Measurements from ENCODE around the gene KCNJ16.

DNA sequence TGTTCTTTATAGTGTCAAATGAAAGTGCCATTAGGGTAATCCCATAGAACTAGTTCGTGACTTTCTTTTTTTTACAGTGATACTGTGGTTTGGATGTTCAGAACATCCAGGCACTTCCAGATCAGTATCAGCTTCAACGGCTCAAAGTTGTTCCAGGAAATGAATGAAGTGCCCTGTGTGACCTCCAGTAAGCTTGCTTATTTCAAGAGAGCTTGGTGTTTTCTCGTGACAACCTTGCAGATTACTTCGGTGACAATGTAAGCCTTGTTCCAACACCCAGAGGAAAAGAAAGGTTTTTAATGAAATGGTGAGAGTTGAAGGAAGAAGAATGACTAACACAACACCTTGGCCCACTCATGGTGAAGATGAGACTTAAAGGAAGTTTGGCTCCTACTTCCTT lies 16.0 kb upstream of the KCNJ16 start:
- no peak for TF ChIP-seq POLR2A (IDR thresholded peaks at IDR 0.05)
- TF ChIP-seq, protein P1, sequence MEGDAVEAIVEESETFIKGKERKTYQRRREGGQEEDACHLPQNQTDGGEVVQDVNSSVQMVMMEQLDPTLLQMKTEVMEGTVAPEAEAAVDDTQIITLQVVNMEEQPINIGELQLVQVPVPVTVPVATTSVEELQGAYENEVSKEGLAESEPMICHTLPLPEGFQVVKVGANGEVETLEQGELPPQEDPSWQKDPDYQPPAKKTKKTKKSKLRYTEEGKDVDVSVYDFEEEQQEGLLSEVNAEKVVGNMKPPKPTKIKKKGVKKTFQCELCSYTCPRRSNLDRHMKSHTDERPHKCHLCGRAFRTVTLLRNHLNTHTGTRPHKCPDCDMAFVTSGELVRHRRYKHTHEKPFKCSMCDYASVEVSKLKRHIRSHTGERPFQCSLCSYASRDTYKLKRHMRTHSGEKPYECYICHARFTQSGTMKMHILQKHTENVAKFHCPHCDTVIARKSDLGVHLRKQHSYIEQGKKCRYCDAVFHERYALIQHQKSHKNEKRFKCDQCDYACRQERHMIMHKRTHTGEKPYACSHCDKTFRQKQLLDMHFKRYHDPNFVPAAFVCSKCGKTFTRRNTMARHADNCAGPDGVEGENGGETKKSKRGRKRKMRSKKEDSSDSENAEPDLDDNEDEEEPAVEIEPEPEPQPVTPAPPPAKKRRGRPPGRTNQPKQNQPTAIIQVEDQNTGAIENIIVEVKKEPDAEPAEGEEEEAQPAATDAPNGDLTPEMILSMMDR (IDR thresholded peaks at IDR 0.05): no peak
- TF ChIP-seq EP300 (IDR thresholded peaks at IDR 0.05): no peak
